GM21786 (cell line): ENCODE measurements around the gene PGLYRP4.

Experiments
- ATAC-seq: cut with Tn5 transposase; IDR thresholded peaks from one replicate; pipeline ENCODE4 v1.9.1; 2021; ENCODE audit not compliant: unreplicated experiment

PGLYRP4 gene, protein sequence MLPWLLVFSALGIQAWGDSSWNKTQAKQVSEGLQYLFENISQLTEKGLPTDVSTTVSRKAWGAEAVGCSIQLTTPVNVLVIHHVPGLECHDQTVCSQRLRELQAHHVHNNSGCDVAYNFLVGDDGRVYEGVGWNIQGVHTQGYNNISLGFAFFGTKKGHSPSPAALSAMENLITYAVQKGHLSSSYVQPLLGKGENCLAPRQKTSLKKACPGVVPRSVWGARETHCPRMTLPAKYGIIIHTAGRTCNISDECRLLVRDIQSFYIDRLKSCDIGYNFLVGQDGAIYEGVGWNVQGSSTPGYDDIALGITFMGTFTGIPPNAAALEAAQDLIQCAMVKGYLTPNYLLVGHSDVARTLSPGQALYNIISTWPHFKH

DNA sequence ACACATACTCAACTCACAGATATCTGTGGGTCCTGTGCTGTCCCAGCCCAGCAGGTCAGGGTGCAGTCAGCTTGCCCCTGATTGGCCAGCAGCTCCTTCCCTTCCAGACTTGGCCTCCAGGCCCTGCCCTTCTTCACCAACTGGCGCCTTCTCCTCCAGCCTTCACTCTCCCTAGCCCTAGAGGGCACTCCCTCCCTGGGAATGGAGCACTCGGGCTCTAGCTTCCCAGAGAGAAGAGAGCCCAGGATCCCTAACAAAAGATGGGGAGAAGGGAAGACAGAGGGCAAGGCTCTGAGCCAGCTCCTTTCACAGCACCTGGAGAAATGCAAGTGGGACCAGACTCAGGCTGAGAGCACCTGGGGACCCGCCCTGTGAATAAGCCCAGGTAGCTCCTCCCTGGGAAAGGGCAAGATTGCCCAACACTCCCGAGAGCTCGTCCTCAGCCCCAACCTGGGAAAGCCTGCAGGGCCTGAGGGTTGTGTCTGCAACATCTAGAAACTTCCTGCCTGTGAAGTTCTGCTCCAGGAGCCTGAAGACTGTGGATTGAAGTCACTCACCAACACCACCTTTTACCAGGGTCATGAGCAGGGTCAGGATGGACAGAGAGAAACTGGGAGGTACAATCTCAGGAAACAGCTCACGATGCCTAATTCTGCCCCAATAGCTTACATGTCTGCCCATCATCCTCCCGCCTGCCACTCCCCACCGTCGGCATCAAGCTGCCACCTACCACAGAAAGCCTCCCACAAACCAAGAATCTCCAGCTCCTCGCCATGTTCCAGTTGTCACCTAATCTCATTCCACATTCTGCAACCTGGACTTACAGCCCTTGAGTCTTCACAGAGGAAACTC is at the start of gene PGLYRP4:
Gene PGLYRP4 (minus strand): TSS at position 331 of the 852 bp plus-strand sequence. CDS start 909 bp downstream, outside the sequence.
- ATAC-seq = no peak

GRCh38 chr1:153397924-153398651 is 49.4 kb upstream of the PGLYRP4 start:
- no peak for ATAC-seq

- ATAC-seq = no peak
Observed at GRCh38 chr1:153397051-153397923, 48.6 kb upstream of the PGLYRP4 start.

GRCh38 chr1:153396461-153396860 is 47.8 kb upstream of the PGLYRP4 start:
- ATAC-seq = no peak

DNA sequence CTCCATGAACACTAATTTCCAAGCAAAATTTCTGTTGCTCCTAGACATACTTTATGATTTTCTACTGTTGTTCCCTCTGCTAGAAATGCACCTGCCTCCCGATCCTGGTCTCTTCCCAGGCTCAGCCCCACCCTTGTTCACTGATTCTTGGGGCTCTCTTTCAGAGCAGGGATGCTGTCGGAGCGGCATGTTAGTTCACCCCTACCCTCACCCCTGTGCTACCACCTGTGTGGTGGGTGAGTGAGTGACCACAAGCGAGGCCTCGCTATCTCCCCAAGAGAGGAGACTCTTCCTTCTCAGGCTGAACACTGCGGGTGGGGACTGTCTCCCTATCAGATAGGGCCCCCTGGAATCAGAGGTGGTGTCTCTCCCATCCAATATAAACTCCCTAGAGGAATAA is 47.1 kb upstream of the PGLYRP4 start:
- no peak for ATAC-seq

DNA sequence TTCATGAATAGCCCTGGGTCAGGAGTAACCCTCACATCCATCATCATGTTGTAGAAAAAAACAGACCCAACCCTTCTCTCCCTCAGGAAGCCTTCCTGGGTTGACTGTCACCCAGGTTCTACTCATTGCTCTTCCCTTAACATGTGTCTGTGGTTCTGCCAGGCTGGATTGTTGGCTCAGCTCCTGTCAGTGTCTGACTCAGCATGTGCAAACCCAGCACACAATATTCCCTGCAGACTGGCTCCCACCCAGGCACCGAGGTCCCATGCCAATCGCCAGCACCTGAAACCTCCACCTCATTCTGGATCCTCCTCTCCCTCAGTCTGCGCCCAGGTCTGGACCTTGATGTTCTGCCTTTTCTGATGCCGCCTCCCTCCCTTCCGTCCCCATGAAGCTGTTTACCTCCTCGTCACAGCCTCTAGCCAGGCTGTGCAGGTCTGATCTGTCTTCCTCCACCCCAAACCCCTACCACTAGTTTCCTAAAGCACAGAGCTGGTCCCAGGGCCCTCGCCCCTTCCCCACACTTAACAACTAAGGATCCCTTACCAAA is 46.6 kb upstream of the PGLYRP4 start:
- no peak for ATAC-seq

DNA sequence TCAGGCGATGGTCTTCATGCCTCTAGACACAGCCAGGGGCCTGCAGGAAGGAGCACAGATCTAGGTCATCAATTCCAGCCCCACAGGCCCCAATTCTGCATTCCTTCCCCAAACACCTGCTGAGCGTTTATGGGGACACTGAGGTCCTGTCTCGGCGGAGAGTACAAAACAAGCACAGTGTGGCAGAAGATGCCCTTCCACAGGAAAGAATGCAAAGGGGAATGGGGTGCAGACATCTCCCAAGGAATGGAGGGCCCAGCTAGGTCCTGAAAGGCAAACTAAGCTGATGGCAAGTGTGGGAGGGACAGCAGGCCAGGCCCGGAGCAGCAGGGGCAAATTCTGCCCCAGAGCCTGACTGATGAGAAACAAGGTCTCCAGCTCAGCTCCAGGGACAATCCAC is 45.8 kb upstream of the PGLYRP4 start:
- ATAC-seq = no peak

GRCh38 chr1:153393926-153394325 is 45.3 kb upstream of the PGLYRP4 start:
- ATAC-seq = no peak

- no peak for ATAC-seq
Observed at GRCh38 chr1:153392822-153393221, 44.2 kb upstream of the PGLYRP4 start.

- ATAC-seq = no peak
Observed at GRCh38 chr1:153392258-153392657, 43.6 kb upstream of the PGLYRP4 start.

DNA sequence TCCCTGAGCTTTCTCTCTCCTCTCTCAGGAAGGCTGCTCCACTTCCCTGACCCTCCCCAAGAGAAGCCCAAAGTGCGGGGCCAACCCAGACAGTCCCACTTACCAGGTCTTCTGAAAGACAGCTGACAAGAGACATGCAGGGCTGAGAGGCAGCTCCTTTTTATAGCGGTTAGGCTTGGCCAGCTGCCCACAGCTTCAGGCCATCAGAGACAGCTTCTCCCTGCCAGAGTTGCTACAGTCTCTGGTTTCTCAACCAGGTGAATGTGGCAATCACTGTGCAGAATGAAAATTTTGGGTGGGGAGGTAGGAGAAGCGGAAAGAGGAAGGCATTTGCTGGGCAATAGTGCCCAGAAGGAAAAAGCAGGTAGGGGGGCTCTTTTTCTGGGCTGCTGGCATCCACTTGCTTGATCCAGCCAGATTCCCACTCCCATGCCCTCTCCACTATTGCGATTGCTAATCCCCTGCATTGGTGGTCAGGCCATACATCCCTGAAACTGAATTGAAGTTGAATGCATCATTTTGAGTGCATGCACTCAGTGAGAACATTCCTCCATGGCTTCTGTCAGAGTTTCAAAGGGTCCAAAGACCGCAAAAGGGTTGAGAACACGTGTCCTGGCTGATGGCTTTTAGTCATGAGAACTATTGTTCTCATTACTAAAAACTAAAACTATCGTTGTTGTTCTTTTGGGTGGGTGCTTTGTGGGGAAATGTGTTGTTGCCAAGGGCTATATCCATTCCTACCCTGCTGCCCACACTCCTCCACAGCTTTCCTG is 42.5 kb upstream of the PGLYRP4 start, which contains the start of gene S100A8:
Gene S100A8 (minus strand): TSS at position 136 of the 773 bp plus-strand sequence. CDS start 538 bp downstream, outside the sequence.
- no peak for ATAC-seq

DNA sequence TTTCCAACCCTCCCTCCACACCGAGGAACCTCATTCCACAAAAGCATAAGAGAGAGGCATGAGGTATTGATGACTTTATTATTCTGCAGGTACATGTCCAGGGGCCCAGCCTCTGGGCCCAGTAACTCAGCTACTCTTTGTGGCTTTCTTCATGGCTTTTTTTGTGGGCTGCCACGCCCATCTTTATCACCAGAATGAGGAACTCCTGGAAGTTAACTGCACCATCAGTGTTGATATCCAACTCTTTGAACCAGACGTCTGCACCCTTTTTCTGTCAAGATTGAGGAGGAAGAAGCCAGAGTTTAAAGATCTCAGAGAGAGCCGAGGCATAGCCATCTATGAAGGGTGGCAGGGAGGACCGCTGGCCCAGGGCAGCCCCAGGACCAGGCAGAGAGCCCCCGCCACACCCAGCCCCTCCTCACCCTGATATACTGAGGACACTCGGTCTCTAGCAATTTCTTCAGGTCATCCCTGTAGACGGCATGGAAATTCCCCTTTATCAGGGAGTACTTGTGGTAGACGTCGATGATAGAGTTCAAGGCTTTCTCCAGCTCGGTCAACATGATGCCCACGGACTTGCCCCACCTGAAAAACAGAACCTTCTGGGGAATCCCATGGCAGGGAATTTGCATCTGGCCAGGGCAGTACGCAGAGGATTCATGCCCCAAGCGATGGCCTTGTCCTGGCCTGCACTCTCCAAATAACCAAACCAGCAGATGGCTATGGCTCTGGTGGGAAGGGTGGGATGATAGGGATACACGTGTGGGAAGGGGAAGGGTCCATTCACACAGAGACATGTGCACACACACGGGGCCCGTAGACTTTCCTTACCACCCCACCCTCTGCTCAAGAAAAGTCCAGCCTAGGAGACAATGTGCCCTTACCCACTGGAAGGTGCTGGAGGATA is 41.6 kb upstream of the PGLYRP4 start:
- ATAC-seq = no peak

DNA sequence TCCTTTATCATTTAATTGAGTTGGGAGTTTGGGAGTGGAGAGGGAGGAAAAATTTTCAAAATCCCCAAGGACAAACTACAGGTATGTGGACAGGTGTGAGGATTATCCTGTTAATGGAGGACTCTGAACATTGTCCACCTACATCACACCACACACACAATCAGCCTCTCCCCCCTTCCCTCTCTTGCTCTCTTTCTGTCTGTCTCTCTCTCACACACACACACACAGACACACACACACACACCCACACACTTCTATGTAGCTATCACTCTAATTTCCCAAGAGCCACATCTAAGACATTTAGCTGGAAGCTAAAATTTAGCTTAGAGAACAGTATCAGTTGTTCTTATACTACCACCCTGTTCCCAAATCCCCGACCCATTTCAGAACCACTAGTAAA is 40.8 kb upstream of the PGLYRP4 start:
- ATAC-seq = no peak

DNA sequence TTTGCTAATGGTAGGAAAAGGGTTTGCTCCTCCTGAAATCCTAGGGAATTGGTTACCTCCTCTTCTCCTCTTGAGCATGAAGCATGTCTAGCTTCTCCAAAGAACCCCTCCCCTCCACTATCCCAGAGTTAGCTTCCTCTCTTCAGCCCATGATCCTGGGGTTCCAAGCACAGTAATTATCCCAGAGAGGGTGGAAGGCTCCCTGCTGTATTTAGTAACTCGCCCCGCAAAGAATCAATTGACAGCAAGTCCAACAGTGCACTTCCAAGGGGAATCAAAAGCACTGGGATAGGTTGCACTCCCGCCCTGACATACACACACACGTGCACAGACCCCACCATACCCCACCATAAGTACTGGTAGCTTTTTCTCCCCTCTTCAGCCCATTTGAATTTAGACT is 39.1 kb upstream of the PGLYRP4 start:
- no peak for ATAC-seq

DNA sequence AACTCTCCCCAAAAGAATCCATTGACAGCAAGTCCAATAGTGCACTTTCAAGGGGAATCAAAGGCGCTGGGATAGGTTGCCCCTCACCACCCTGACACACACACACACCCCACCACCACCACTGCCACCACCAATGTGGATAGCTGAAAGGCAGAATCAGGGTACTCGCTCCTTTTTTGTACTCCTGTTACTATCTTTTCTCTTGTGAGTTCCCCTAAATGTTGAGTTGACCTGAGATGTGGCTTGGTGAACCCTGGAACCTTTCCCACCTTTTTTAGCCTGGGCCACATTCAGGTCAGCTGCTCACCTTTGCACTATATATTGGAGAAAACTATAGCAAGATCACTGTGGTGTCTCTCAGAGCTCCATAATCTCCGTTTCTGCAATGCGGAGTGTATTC is 38.4 kb upstream of the PGLYRP4 start:
- ATAC-seq = no peak

GRCh38 chr1:153386500-153386901 is 37.9 kb upstream of the PGLYRP4 start:
- no peak for ATAC-seq

- ATAC-seq = no peak
Observed at GRCh38 chr1:153384958-153385580, 36.4 kb upstream of the PGLYRP4 start.

- no peak for ATAC-seq
Observed at GRCh38 chr1:153380711-153381110, 32.1 kb upstream of the PGLYRP4 start.
